GM23338 (cell line): ENCODE measurements around the gene CDK14. TPM values are rescaled to one million over a fixed set of nuclear protein-coding genes. Genes with fewer than 3 reads are reported as not detected.

ENCODE experiments used
- ATAC-seq: fragments of 200-7000 bp; cut with Tn5 transposase; 3 replicates; pipeline ENCODE4 v1.9.1; 2020
- DNase-seq: peaks from one replicate; pipeline ENCODE4 v3.0.0-alpha.2; 2015; ENCODE audit warnings: low spot score
- H2AFZ ChIP-seq: fragments of 200-600 bp; sonication (generic); 2 replicates; pipeline ENCODE4 v1.8.0; 2016; ENCODE audit warnings: antibody characterized with exemption, mild to moderate bottlenecking, moderate library complexity
- H3F3A ChIP-seq: fragments of 200-600 bp; sonication (generic); replicated peaks from 2 replicates; pipeline ENCODE4 v1.8.0; 2017; ENCODE audit warnings: antibody characterized with exemption, mixed run types, low read depth
- H3K27ac ChIP-seq: fragments of 200-600 bp; sonication (generic); 2 replicates; pipeline ENCODE4 v1.6.1; 2016; ENCODE audit warnings: low read depth
- H3K27me3 ChIP-seq: fragments of 200-600 bp; sonication (generic); 2 replicates; pipeline ENCODE4 v1.8.0; 2016; ENCODE audit warnings: mild to moderate bottlenecking, mixed run types, moderate library complexity; ENCODE audit not compliant: insufficient read depth
- H3K36me3 ChIP-seq: fragments of 200-600 bp; sonication (generic); 2 replicates; pipeline ENCODE4 v1.8.0; 2016; ENCODE audit warnings: mild to moderate bottlenecking; ENCODE audit not compliant: insufficient read depth
- H3K4me1 ChIP-seq: fragments of 200-600 bp; sonication (generic); 2 replicates; pipeline ENCODE4 v1.8.0; 2016; ENCODE audit warnings: mild to moderate bottlenecking, moderate library complexity; ENCODE audit not compliant: insufficient read depth
- H3K4me2 ChIP-seq: fragments of 200-600 bp; sonication (generic); 2 replicates; pipeline ENCODE4 v1.7.1; 2017; ENCODE audit warnings: mixed run types
- H3K4me3 ChIP-seq: fragments of 200-600 bp; sonication (generic); 2 replicates; pipeline ENCODE4 v1.6.1; 2016; ENCODE audit warnings: mixed run types
- H3K79me2 ChIP-seq: fragments of 200-600 bp; sonication (generic); replicated peaks from 2 replicates; pipeline ENCODE4 v1.8.0; 2017; ENCODE audit warnings: mild to moderate bottlenecking; ENCODE audit not compliant: insufficient read depth
- H3K9me2 ChIP-seq: fragments of 200-600 bp; sonication (generic); 2 replicates; pipeline ENCODE4 v1.8.0; 2017; ENCODE audit not compliant: insufficient read depth
- H4K20me1 ChIP-seq: fragments of 200-600 bp; sonication (generic); replicated peaks from 2 replicates; pipeline ENCODE4 v1.8.0; 2017; ENCODE audit warnings: mild to moderate bottlenecking; ENCODE audit not compliant: insufficient read depth
- H3K27ac Mint-ChIP-seq: 2 replicates; pipeline ENCODE4 v1.8.0; 2020; ENCODE audit warnings: inconsistent platforms, mild to moderate bottlenecking, moderate library complexity, mixed read lengths
- H3K27me3 Mint-ChIP-seq: 3 replicates; pipeline ENCODE4 v1.8.0; 2022; ENCODE audit warnings: low read depth, mild to moderate bottlenecking, moderate library complexity, mixed read lengths, inconsistent platforms; ENCODE audit not compliant: insufficient read depth, poor library complexity
- H3K36me3 Mint-ChIP-seq: 3 replicates; pipeline ENCODE4 v1.8.0; 2021; ENCODE audit warnings: low read depth, mild to moderate bottlenecking, inconsistent platforms, moderate library complexity, mixed read lengths
- H3K4me1 Mint-ChIP-seq: 3 replicates; pipeline ENCODE4 v1.8.0; 2020; ENCODE audit warnings: mild to moderate bottlenecking, inconsistent platforms, mixed read lengths
- H3K4me3 Mint-ChIP-seq: 3 replicates; pipeline ENCODE4 v1.8.0; 2021; ENCODE audit warnings: moderate library complexity, mild to moderate bottlenecking, inconsistent platforms, mixed read lengths
- H3K9me3 Mint-ChIP-seq: 3 replicates; pipeline ENCODE4 v1.8.0; 2020; ENCODE audit warnings: moderate library complexity, mild to moderate bottlenecking, inconsistent platforms, mixed read lengths
- CREB1 ChIP-seq: fragments of 250-450 bp; sonication (Bioruptor Pico); IDR thresholded peaks from 2 replicates; pipeline ENCODE4 v1.5.0; 2020; ENCODE audit warnings: low read depth, mild to moderate bottlenecking, moderate library complexity
- EZH2 ChIP-seq: fragments of 200-600 bp; sonication (generic); IDR thresholded peaks from one replicate; pipeline ENCODE4 v1.8.0; 2017; ENCODE audit warnings: antibody characterized with exemption, mild to moderate bottlenecking, low read depth; ENCODE audit not compliant: unreplicated experiment
- EZH2phosphoT487 ChIP-seq: fragments of 200-600 bp; sonication (generic); IDR thresholded peaks from one replicate; pipeline ENCODE4 v1.8.1; 2018; ENCODE audit warnings: antibody characterized with exemption; ENCODE audit not compliant: unreplicated experiment
- JUNB ChIP-seq: IDR thresholded peaks from one replicate; pipeline ENCODE4 v1.6.1; 2016; ENCODE audit warnings: antibody characterized with exemption; ENCODE audit not compliant: unreplicated experiment
- NANOG ChIP-seq: IDR thresholded peaks from 2 replicates; pipeline ENCODE4 v1.6.1; 2016; ENCODE audit warnings: antibody characterized with exemption, borderline replicate concordance
- POLR2AphosphoS5 ChIP-seq: IDR thresholded peaks from 2 replicates; pipeline ENCODE4 v1.6.1; 2016; ENCODE audit warnings: antibody characterized with exemption, low read depth
- STAT1 ChIP-seq: IDR thresholded peaks from one replicate; pipeline ENCODE4 v1.6.1; 2016; ENCODE audit warnings: antibody characterized with exemption; ENCODE audit not compliant: unreplicated experiment
- ZNF114 ChIP-seq: fragments of 250-450 bp; sonication (Bioruptor Pico); IDR thresholded peaks from 2 replicates; pipeline ENCODE4 v1.5.0; 2020; ENCODE audit warnings: mild to moderate bottlenecking, moderate library complexity
- ZNF331 ChIP-seq: fragments of 250-450 bp; sonication (Bioruptor Pico); IDR thresholded peaks from 2 replicates; pipeline ENCODE4 v1.5.0; 2020; ENCODE audit warnings: low read depth, mild to moderate bottlenecking, moderate library complexity
- polyA plus RNA-seq: library from polyadenylated mRNA; unstranded; fragments of >200 nt; fragmentation: Nextera tagmentation; extraction: Ambion mirVana; gene quantifications from 2 replicates; pipeline ENCODE4 v1.2.1, GENCODE V29; 2016
- total RNA-seq: library from RNA; depleted of rRNA; stranded (reverse); fragments of >200 nt; shearing (Covaris generic); gene quantifications from 2 replicates; pipeline ENCODE4 v1.2.3, GENCODE V29; 2014
- TF ChIP-seq, protein P1 (sequence below): fragments of 250-450 bp; sonication (Bioruptor Pico); IDR thresholded peaks from 2 replicates; pipeline ENCODE4 v1.5.0; 2020; ENCODE audit warnings: mild to moderate bottlenecking, moderate library complexity
- TF ChIP-seq, protein P2 (sequence below), 2 experiments: fragments of 200-600 bp in 1 of 2; sonication (generic) in 1 of 2; conservative IDR thresholded peaks; 2 replicates each; pipeline versions ENCODE4 v1.5.1 to v1.6.1; 2016 to 2017; ENCODE audit warnings: antibody characterized with exemption in 2 of 2, low read depth in 2 of 2, mild to moderate bottlenecking in 2 of 2, moderate library complexity in 1 of 2
- TF ChIP-seq, protein P3 (sequence below): IDR thresholded peaks from 2 replicates; pipeline ENCODE4 v1.6.1; 2016; ENCODE audit warnings: antibody characterized with exemption
- TF ChIP-seq, protein P4 (sequence below): IDR thresholded peaks from one replicate; pipeline ENCODE4 v1.6.1; 2018; ENCODE audit warnings: antibody characterized with exemption; ENCODE audit not compliant: unreplicated experiment

The CDK14 gene
- total and polyA plus RNA-seq, 2 experiments from 2014 or later: 11.2 to 24.0 TPM

DNA sequence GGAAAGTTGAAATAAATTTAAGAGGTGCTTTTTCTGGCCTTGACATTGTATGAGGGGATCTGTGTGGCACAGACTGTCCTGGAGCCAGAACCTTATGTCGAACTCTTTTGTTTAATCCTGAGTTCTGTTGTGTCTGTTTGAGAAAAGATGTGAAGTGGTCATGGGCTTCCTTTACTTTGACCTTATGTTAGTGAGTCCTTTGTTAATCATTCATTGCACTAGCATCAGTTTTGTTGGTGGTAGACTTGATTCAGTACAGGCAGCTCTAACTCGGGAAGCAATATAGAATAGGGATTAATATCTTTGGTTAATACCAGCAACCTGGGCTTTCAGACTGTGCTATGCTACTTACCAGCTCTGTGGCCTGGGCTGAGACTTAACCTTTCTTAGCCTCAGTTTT lies 544.2 kb downstream of the CDK14 start:
- H3K79me2 ChIP-seq: no peaks in the 10 kb centered on the region
- no peaks in the 10 kb centered on the region for H3K27me3 ChIP-seq
- no peaks in the 10 kb centered on the region for H3F3A ChIP-seq
- H3K4me2 ChIP-seq: no peak overlapping the region
- peaks cover 28% of the 10 kb centered on the region for H3K4me1 Mint-ChIP-seq
- H3K27me3 Mint-ChIP-seq: peaks cover 2% of the 10 kb centered on the region
- H3K36me3 ChIP-seq: no peaks in the 10 kb centered on the region
- H3K9me3 Mint-ChIP-seq: no peaks in the 10 kb centered on the region
- DNase-seq (no peak), ATAC-seq (no peak)
- no peaks in the 10 kb centered on the region for H3K9me2 ChIP-seq
- no peak overlapping the region for H3K27ac Mint-ChIP-seq
- H2AFZ ChIP-seq: no peak overlapping the region
- no peaks in the 10 kb centered on the region for H3K36me3 Mint-ChIP-seq
- peaks cover 17% of the 10 kb centered on the region for H3K4me1 ChIP-seq
- no peak overlapping the region for H3K4me3 ChIP-seq
- no peak overlapping the region for H3K27ac ChIP-seq
- H4K20me1 ChIP-seq: no peaks in the 10 kb centered on the region
- no peak overlapping the region for H3K4me3 Mint-ChIP-seq
- no peak for TF ChIP-seq EZH2
- TF ChIP-seq, protein P1, sequence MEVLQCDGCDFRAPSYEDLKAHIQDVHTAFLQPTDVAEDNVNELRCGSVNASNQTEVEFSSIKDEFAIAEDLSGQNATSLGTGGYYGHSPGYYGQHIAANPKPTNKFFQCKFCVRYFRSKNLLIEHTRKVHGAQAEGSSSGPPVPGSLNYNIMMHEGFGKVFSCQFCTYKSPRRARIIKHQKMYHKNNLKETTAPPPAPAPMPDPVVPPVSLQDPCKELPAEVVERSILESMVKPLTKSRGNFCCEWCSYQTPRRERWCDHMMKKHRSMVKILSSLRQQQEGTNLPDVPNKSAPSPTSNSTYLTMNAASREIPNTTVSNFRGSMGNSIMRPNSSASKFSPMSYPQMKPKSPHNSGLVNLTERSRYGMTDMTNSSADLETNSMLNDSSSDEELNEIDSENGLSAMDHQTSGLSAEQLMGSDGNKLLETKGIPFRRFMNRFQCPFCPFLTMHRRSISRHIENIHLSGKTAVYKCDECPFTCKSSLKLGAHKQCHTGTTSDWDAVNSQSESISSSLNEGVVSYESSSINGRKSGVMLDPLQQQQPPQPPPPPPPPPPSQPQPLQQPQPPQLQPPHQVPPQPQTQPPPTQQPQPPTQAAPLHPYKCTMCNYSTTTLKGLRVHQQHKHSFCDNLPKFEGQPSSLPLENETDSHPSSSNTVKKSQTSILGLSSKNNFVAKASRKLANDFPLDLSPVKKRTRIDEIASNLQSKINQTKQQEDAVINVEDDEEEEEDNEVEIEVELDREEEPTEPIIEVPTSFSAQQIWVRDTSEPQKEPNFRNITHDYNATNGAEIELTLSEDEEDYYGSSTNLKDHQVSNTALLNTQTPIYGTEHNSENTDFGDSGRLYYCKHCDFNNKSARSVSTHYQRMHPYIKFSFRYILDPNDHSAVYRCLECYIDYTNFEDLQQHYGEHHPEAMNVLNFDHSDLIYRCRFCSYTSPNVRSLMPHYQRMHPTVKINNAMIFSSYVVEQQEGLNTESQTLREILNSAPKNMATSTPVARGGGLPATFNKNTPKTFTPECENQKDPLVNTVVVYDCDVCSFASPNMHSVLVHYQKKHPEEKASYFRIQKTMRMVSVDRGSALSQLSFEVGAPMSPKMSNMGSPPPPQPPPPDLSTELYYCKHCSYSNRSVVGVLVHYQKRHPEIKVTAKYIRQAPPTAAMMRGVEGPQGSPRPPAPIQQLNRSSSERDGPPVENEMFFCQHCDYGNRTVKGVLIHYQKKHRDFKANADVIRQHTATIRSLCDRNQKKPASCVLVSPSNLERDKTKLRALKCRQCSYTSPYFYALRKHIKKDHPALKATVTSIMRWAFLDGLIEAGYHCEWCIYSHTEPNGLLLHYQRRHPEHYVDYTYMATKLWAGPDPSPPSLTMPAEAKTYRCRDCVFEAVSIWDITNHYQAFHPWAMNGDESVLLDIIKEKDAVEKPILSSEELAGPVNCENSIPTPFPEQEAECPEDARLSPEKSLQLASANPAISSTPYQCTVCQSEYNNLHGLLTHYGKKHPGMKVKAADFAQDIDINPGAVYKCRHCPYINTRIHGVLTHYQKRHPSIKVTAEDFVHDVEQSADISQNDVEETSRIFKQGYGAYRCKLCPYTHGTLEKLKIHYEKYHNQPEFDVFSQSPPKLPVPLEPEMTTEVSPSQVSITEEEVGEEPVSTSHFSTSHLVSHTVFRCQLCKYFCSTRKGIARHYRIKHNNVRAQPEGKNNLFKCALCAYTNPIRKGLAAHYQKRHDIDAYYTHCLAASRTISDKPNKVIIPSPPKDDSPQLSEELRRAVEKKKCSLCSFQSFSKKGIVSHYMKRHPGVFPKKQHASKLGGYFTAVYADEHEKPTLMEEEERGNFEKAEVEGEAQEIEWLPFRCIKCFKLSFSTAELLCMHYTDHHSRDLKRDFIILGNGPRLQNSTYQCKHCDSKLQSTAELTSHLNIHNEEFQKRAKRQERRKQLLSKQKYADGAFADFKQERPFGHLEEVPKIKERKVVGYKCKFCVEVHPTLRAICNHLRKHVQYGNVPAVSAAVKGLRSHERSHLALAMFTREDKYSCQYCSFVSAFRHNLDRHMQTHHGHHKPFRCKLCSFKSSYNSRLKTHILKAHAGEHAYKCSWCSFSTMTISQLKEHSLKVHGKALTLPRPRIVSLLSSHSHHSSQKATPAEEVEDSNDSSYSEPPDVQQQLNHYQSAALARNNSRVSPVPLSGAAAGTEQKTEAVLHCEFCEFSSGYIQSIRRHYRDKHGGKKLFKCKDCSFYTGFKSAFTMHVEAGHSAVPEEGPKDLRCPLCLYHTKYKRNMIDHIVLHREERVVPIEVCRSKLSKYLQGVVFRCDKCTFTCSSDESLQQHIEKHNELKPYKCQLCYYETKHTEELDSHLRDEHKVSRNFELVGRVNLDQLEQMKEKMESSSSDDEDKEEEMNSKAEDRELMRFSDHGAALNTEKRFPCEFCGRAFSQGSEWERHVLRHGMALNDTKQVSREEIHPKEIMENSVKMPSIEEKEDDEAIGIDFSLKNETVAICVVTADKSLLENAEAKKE (CRISPR knock-in tag): no peak
- TF ChIP-seq, protein P2, sequence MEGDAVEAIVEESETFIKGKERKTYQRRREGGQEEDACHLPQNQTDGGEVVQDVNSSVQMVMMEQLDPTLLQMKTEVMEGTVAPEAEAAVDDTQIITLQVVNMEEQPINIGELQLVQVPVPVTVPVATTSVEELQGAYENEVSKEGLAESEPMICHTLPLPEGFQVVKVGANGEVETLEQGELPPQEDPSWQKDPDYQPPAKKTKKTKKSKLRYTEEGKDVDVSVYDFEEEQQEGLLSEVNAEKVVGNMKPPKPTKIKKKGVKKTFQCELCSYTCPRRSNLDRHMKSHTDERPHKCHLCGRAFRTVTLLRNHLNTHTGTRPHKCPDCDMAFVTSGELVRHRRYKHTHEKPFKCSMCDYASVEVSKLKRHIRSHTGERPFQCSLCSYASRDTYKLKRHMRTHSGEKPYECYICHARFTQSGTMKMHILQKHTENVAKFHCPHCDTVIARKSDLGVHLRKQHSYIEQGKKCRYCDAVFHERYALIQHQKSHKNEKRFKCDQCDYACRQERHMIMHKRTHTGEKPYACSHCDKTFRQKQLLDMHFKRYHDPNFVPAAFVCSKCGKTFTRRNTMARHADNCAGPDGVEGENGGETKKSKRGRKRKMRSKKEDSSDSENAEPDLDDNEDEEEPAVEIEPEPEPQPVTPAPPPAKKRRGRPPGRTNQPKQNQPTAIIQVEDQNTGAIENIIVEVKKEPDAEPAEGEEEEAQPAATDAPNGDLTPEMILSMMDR (conservative IDR thresholded peaks at IDR 0.05; ENCODE audit: low read depth in 2 of 2): no peak
- no peak for TF ChIP-seq ZNF114 (CRISPR knock-in tag)
- TF ChIP-seq CREB1 (CRISPR knock-in tag): no peak
- no peak for TF ChIP-seq EZH2phosphoT487
- TF ChIP-seq NANOG: no peak
- TF ChIP-seq JUNB: no peak
- TF ChIP-seq, protein P3, sequence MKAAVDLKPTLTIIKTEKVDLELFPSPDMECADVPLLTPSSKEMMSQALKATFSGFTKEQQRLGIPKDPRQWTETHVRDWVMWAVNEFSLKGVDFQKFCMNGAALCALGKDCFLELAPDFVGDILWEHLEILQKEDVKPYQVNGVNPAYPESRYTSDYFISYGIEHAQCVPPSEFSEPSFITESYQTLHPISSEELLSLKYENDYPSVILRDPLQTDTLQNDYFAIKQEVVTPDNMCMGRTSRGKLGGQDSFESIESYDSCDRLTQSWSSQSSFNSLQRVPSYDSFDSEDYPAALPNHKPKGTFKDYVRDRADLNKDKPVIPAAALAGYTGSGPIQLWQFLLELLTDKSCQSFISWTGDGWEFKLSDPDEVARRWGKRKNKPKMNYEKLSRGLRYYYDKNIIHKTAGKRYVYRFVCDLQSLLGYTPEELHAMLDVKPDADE: no peak
- TF ChIP-seq, protein P4, sequence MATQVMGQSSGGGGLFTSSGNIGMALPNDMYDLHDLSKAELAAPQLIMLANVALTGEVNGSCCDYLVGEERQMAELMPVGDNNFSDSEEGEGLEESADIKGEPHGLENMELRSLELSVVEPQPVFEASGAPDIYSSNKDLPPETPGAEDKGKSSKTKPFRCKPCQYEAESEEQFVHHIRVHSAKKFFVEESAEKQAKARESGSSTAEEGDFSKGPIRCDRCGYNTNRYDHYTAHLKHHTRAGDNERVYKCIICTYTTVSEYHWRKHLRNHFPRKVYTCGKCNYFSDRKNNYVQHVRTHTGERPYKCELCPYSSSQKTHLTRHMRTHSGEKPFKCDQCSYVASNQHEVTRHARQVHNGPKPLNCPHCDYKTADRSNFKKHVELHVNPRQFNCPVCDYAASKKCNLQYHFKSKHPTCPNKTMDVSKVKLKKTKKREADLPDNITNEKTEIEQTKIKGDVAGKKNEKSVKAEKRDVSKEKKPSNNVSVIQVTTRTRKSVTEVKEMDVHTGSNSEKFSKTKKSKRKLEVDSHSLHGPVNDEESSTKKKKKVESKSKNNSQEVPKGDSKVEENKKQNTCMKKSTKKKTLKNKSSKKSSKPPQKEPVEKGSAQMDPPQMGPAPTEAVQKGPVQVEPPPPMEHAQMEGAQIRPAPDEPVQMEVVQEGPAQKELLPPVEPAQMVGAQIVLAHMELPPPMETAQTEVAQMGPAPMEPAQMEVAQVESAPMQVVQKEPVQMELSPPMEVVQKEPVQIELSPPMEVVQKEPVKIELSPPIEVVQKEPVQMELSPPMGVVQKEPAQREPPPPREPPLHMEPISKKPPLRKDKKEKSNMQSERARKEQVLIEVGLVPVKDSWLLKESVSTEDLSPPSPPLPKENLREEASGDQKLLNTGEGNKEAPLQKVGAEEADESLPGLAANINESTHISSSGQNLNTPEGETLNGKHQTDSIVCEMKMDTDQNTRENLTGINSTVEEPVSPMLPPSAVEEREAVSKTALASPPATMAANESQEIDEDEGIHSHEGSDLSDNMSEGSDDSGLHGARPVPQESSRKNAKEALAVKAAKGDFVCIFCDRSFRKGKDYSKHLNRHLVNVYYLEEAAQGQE: no peak
- no peak for TF ChIP-seq ZNF331
- no peak for TF ChIP-seq POLR2AphosphoS5
- no peak for TF ChIP-seq STAT1
